Neural crest cell (in vitro differentiated cells): ENCODE results near the gene TRAM2. TPM values are rescaled to one million over a fixed set of nuclear protein-coding genes. Genes with fewer than 3 reads are reported as not detected.

ENCODE experiments used
- DNase-seq: peaks from one replicate; pipeline ENCODE4 v3.0.0; 2021; ENCODE audit warnings: low read depth, mixed read lengths, low spot score
- H3K27ac Mint-ChIP-seq: one replicate; pipeline ENCODE4 v1.8.0; 2021; ENCODE audit warnings: mild to moderate bottlenecking, mixed read lengths; ENCODE audit not compliant: unreplicated experiment
- H3K27me3 Mint-ChIP-seq: 2 replicates; pipeline ENCODE4 v1.8.0; 2021; ENCODE audit warnings: low read depth, mild to moderate bottlenecking, mixed read lengths
- H3K36me3 Mint-ChIP-seq: 2 replicates; pipeline ENCODE4 v1.8.0; 2021; ENCODE audit warnings: low read depth, mild to moderate bottlenecking, mixed read lengths
- H3K4me1 Mint-ChIP-seq: 2 replicates; pipeline ENCODE4 v1.8.0; 2021; ENCODE audit warnings: mixed read lengths
- H3K4me3 Mint-ChIP-seq: one replicate; pipeline ENCODE4 v1.8.0; 2021; ENCODE audit warnings: mild to moderate bottlenecking, mixed read lengths
- H3K9me3 Mint-ChIP-seq: 2 replicates; pipeline ENCODE4 v1.8.0; 2021; ENCODE audit warnings: mixed read lengths
- total RNA-seq: library from RNA; stranded (reverse); gene quantifications from 2 replicates; pipeline ENCODE4 v1.2.1, GENCODE V29; 2021
- TF ChIP-seq, protein P1 (sequence below): fragments of 200-600 bp; sonication (generic); conservative IDR thresholded peaks from 2 replicates; pipeline ENCODE4 v1.5.0; 2021; ENCODE audit warnings: antibody characterized with exemption, mild to moderate bottlenecking

The TRAM2 gene
- total RNA-seq, 1 donor from 2014 or later: 20.2 TPM

GRCh38 chr6:52610011-52610410, 33.2 kb upstream of the TRAM2 start:
- Mint-ChIP-seq H3K27me3 (no peaks in the 10 kb centered on the region), H3K27ac (no peak overlapping the region), H3K4me1 (peaks cover 8% of the 10 kb centered on the region), H3K9me3 (peaks cover 9% of the 10 kb centered on the region), H3K36me3 (no peaks in the 10 kb centered on the region), H3K4me3 (no peak overlapping the region)
- DNase-seq: no peak
- TF ChIP-seq, protein P1, sequence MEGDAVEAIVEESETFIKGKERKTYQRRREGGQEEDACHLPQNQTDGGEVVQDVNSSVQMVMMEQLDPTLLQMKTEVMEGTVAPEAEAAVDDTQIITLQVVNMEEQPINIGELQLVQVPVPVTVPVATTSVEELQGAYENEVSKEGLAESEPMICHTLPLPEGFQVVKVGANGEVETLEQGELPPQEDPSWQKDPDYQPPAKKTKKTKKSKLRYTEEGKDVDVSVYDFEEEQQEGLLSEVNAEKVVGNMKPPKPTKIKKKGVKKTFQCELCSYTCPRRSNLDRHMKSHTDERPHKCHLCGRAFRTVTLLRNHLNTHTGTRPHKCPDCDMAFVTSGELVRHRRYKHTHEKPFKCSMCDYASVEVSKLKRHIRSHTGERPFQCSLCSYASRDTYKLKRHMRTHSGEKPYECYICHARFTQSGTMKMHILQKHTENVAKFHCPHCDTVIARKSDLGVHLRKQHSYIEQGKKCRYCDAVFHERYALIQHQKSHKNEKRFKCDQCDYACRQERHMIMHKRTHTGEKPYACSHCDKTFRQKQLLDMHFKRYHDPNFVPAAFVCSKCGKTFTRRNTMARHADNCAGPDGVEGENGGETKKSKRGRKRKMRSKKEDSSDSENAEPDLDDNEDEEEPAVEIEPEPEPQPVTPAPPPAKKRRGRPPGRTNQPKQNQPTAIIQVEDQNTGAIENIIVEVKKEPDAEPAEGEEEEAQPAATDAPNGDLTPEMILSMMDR: no peak

GRCh38 chr6:52605610-52606185, 28.8 kb upstream of the TRAM2 start:
- no peak overlapping the region for H3K27ac Mint-ChIP-seq
- H3K4me1 Mint-ChIP-seq: no peaks in the 10 kb centered on the region
- DNase-seq: no peak
- H3K4me3 Mint-ChIP-seq: no peak overlapping the region
- no peaks in the 10 kb centered on the region for H3K36me3 Mint-ChIP-seq
- no peaks in the 10 kb centered on the region for H3K27me3 Mint-ChIP-seq
- peaks cover 9% of the 10 kb centered on the region for H3K9me3 Mint-ChIP-seq
- TF ChIP-seq, protein P1: no peak

GRCh38 chr6:52603000-52603795, 26.3 kb upstream of the TRAM2 start:
- Mint-ChIP-seq H3K4me3 (no peak overlapping the region), H3K9me3 (peaks cover 3% of the 10 kb centered on the region), H3K36me3 (no peaks in the 10 kb centered on the region), H3K27me3 (no peaks in the 10 kb centered on the region), H3K4me1 (peaks cover 3% of the 10 kb centered on the region), H3K27ac (no peak overlapping the region)
- no peak for DNase-seq
- TF ChIP-seq, protein P1: no peak

DNA sequence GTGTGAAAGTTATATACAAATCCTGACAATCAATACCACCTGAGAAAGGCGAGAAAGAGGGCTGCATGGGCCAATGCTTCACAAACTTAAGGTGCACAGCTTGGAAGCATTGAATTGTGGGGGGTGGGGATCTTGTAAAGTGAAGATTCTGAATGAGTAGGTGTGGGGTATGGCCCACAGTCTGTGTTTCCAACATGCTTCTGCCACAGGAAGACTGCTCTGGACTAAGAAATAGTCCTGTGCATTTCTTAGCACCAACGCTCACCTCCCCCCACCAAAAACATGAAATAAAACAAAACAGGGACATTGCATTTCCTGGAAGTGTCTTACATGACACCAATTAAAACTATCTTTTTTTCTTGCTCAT, 21.9 kb upstream of the TRAM2 start:
- TF ChIP-seq, protein P1: no peak
- Mint-ChIP-seq H3K36me3 (no peaks in the 10 kb centered on the region), H3K4me3 (no peak overlapping the region), H3K27me3 (no peaks in the 10 kb centered on the region), H3K4me1 (peaks cover 34% of the 10 kb centered on the region), H3K9me3 (no peaks in the 10 kb centered on the region), H3K27ac (no peak overlapping the region)
- DNase-seq: no peak

GRCh38 chr6:52598123-52598823, 21.4 kb upstream of the TRAM2 start:
- Mint-ChIP-seq H3K4me1 (peaks cover 34% of the 10 kb centered on the region), H3K27ac (peak overlapping the region; percentile 72), H3K4me3 (peak overlapping the region; percentile 17), H3K27me3 (no peaks in the 10 kb centered on the region), H3K9me3 (no peaks in the 10 kb centered on the region), H3K36me3 (no peaks in the 10 kb centered on the region)
- peak; percentile 76 for DNase-seq
- TF ChIP-seq, protein P1: peak; percentile 81
